Panc1 (cell line): ENCODE measurements around the gene COX5A. TPM values are rescaled to one million over a fixed set of nuclear protein-coding genes. Genes with fewer than 3 reads are reported as not detected.
A peak's percentile ranks its signal among the peaks of the same experiment; 100 is the strongest.
"Not testable (repeated sequence)": the region's sequence is repeated elsewhere in the genome, so short reads cannot be mapped to it uniquely, and the experiment has no call there.

Experiments used
- ATAC-seq: fragments of 200-7000 bp; cut with Tn5 transposase; 2 replicates; pipeline ENCODE4 v1.9.1; 2020; ENCODE audit warnings: mild to moderate bottlenecking, moderate library complexity
- BruUV-seq: library from RNA; stranded (reverse); fragments of 400-500 nt; replicated peaks from 2 replicates; lab custom pipeline; 2021; lab: Mats Ljungman, UMichigan
- CTCF ChIA-PET: fragments of 300-600 bp; sonication (Branson Sonifier 250); formaldehyde crosslinking; loops from one replicate; lab custom pipeline; 2022; ENCODE audit warnings: antibody characterized with exemption; lab: Charles Lee
- POLR2A ChIA-PET: fragments of 300-600 bp; sonication (Branson Sonifier 250); formaldehyde crosslinking; loops from one replicate; lab custom pipeline; 2022; ENCODE audit warnings: antibody characterized with exemption; lab: Charles Lee
- DNase-seq: peaks from one replicate; pipeline ENCODE4 v3.0.0-alpha.2; 2010; ENCODE audit warnings: low read depth, low spot score
- H3K27ac ChIP-seq: 2 replicates; pipeline ENCODE4 v1.5.1; 2011; ENCODE audit warnings: mild to moderate bottlenecking, low read length, inconsistent platforms
- H3K27me3 ChIP-seq: fragments of 200-500 bp; sonication (Bioruptor generic); 2 replicates; pipeline ENCODE4 v1.6.0; 2014; ENCODE audit warnings: low read length, inconsistent platforms; ENCODE audit not compliant: control insufficient read depth, insufficient read depth
- H3K36me3 ChIP-seq: fragments of 200-500 bp; sonication (Bioruptor generic); 2 replicates; pipeline ENCODE4 v1.5.1; 2014; ENCODE audit warnings: inconsistent platforms, mild to moderate bottlenecking, low read length, moderate library complexity; ENCODE audit not compliant: control insufficient read depth, insufficient read depth
- H3K4me1 ChIP-seq: 2 replicates; pipeline ENCODE4 v1.5.1; 2011; ENCODE audit warnings: inconsistent platforms, mild to moderate bottlenecking, low read length, moderate library complexity; ENCODE audit not compliant: control insufficient read depth, insufficient read depth
- H3K4me3 ChIP-seq, 2 experiments: 2 replicates each; pipeline ENCODE4 v1.5.1; 2011 to 2012; ENCODE audit warnings: low read depth in 2 of 2, low read length in 2 of 2, mild to moderate bottlenecking in 2 of 2, inconsistent platforms in 1 of 2, moderate library complexity in 1 of 2
- H3K9me3 ChIP-seq: fragments of 200-500 bp; sonication (Bioruptor generic); 2 replicates; pipeline ENCODE4 v1.5.1; 2014; ENCODE audit warnings: low read depth, mild to moderate bottlenecking, inconsistent platforms, low read length, moderate library complexity; ENCODE audit not compliant: control insufficient read depth, insufficient read depth
- POLR2AphosphoS5 ChIP-seq: IDR thresholded peaks from 2 replicates; pipeline ENCODE4 v1.6.1; 2012; ENCODE audit warnings: mild to moderate bottlenecking, low read depth, low read length, moderate library complexity
- SIN3A ChIP-seq: IDR thresholded peaks from 2 replicates; pipeline ENCODE4 v1.6.1; 2012; ENCODE audit warnings: low read depth, mild to moderate bottlenecking, low read length, moderate library complexity, borderline replicate concordance; ENCODE audit not compliant: insufficient read depth
- TCF7L2 ChIP-seq: IDR thresholded peaks from 2 replicates; pipeline ENCODE4 v1.6.1; 2011; ENCODE audit warnings: mild to moderate bottlenecking, low read depth, low read length, inconsistent platforms
- in situ Hi-C: cut with HindIII; loops from 2 replicates; pipeline ENCODE4 v1.10.0; 2016; ENCODE audit warnings: low sequenced_read_pairs, low pct_unique_long_range_greater_than_20kb
- intact Hi-C: fragments of 100-400 bp; cut with micrococcal nuclease; formaldehyde crosslinking; loops from one replicate; pipeline ENCODE4 v1.10.0; 2022; ENCODE audit not compliant: unreplicated experiment
- total RNA-seq: library from RNA; stranded (reverse); gene quantifications from one replicate; pipeline ENCODE4 v1.2.1, GENCODE V29; 2021; ENCODE audit not compliant: unreplicated experiment
- TF ChIP-seq, protein P1 (sequence below): fragments of 450-650 bp; IDR thresholded peaks from 2 replicates; pipeline ENCODE4 v1.5.1; 2017; ENCODE audit warnings: mild to moderate bottlenecking
- TF ChIP-seq, protein P2 (sequence below), 2 experiments: IDR thresholded peaks; 2 replicates each; pipeline ENCODE4 v1.6.1; 2011 to 2012; ENCODE audit warnings: low read depth in 2 of 2, control low read depth in 1 of 2, low read length in 1 of 2, mild to moderate bottlenecking in 1 of 2, moderate library complexity in 1 of 2; ENCODE audit not compliant: insufficient read depth in 1 of 2

COX5A gene
- total RNA-seq, 1 experiment from 2014 or later, result 353 TPM

DNA sequence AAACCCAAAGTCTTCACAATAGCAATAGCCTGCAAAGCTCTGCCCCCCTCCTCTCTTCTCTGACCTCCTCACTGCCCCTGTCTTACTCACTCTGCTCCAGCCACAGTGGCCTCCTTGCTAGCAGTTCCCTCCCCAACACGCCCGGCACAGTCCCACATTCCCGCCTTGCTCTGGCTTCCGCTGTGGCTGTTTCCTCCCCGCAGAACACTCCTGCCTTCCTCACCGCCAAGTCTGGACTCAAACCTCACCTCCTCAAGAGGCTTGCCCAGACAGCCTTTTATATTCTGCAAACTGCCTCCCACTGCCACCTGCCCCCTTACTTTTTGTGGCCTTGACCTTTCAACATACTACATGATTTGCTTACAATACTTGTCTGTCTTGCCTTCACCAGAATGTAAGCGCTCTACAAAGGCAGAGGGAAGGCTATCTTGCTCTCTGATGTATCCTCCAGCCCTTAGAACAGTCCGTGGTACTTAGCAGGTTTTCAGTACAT lies 48.4 kb downstream of the COX5A start:
- H3K36me3 ChIP-seq, result no peaks in the 10 kb centered on the region; the same call in 1 of the 2 replicates
- no TSS peak for BruUV-seq
- intact Hi-C loops, result no loop called here
- H3K4me1 ChIP-seq, result peaks cover 9% of the 10 kb centered on the region
- no peaks in the 10 kb centered on the region for H3K9me3 ChIP-seq
- H3K27me3 ChIP-seq, result no peaks in the 10 kb centered on the region
- POLR2A ChIA-PET, result no interaction called here
- in situ Hi-C loops, result no loop called here
- DNase-seq (no peak), ATAC-seq (peak; percentile 52)
- peak overlapping the region; percentile 91 to 95 for H3K4me3 ChIP-seq
- CTCF ChIA-PET, result no interaction called here
- peak overlapping the region; percentile 84 for H3K27ac ChIP-seq
- no peak for TF ChIP-seq POLR2AphosphoS5
- TF ChIP-seq SIN3A, result no peak
- TF ChIP-seq, protein P1, sequence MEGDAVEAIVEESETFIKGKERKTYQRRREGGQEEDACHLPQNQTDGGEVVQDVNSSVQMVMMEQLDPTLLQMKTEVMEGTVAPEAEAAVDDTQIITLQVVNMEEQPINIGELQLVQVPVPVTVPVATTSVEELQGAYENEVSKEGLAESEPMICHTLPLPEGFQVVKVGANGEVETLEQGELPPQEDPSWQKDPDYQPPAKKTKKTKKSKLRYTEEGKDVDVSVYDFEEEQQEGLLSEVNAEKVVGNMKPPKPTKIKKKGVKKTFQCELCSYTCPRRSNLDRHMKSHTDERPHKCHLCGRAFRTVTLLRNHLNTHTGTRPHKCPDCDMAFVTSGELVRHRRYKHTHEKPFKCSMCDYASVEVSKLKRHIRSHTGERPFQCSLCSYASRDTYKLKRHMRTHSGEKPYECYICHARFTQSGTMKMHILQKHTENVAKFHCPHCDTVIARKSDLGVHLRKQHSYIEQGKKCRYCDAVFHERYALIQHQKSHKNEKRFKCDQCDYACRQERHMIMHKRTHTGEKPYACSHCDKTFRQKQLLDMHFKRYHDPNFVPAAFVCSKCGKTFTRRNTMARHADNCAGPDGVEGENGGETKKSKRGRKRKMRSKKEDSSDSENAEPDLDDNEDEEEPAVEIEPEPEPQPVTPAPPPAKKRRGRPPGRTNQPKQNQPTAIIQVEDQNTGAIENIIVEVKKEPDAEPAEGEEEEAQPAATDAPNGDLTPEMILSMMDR, result no peak
- TF ChIP-seq, protein P2, sequence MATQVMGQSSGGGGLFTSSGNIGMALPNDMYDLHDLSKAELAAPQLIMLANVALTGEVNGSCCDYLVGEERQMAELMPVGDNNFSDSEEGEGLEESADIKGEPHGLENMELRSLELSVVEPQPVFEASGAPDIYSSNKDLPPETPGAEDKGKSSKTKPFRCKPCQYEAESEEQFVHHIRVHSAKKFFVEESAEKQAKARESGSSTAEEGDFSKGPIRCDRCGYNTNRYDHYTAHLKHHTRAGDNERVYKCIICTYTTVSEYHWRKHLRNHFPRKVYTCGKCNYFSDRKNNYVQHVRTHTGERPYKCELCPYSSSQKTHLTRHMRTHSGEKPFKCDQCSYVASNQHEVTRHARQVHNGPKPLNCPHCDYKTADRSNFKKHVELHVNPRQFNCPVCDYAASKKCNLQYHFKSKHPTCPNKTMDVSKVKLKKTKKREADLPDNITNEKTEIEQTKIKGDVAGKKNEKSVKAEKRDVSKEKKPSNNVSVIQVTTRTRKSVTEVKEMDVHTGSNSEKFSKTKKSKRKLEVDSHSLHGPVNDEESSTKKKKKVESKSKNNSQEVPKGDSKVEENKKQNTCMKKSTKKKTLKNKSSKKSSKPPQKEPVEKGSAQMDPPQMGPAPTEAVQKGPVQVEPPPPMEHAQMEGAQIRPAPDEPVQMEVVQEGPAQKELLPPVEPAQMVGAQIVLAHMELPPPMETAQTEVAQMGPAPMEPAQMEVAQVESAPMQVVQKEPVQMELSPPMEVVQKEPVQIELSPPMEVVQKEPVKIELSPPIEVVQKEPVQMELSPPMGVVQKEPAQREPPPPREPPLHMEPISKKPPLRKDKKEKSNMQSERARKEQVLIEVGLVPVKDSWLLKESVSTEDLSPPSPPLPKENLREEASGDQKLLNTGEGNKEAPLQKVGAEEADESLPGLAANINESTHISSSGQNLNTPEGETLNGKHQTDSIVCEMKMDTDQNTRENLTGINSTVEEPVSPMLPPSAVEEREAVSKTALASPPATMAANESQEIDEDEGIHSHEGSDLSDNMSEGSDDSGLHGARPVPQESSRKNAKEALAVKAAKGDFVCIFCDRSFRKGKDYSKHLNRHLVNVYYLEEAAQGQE (IDR thresholded peaks at IDR 0.05; ENCODE audit: insufficient read depth in 1 of 2, low read depth in 2 of 2, low read length in 1 of 2), result no peak
- no peak for TF ChIP-seq TCF7L2

DNA sequence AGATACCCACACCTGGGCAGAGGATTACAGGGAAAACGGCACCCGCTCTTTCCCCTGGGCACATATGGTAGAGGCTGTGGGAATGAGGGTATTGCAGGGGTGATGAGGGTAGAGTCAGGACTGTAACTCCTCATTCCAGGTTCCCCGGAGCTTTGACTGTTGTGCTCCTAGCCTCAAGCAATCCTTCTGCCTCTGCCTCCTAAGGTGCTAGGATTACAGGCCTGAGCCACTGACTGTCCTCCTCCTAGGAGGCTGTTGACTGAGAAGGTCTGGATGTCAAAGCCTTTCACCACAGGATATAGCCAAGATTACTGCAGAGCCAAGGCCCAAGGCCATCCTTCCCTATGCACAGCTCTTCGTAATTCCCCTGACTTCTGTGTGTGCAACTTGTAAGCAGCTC lies 49.2 kb downstream of the COX5A start:
- no TSS peak for BruUV-seq
- in situ Hi-C loops, result no loop called here
- ChIA-PET POLR2A (no interaction called here), CTCF (interaction anchor here (0.5 kb wide), 1 partner anchor 27 kb away, joined by 12 read pairs; no protein-coding TSS in a partner anchor)
- no peaks in the 10 kb centered on the region for H3K27me3 ChIP-seq
- H3K4me1 ChIP-seq, result peaks cover 9% of the 10 kb centered on the region
- DNase-seq (no peak), ATAC-seq (no peak)
- H3K36me3 ChIP-seq, result no peaks in the 10 kb centered on the region; the same call in 1 of the 2 replicates
- intact Hi-C loops, result no loop called here
- H3K27ac ChIP-seq, result no peak overlapping the region
- H3K4me3 ChIP-seq, result no peak overlapping the region
- H3K9me3 ChIP-seq, result no peaks in the 10 kb centered on the region
- no peak for TF ChIP-seq SIN3A
- TF ChIP-seq TCF7L2, result no peak
- TF ChIP-seq POLR2AphosphoS5, result no peak
- TF ChIP-seq, protein P1, result no peak
- TF ChIP-seq, protein P2 (IDR thresholded peaks at IDR 0.05; ENCODE audit: insufficient read depth in 1 of 2, low read depth in 2 of 2, low read length in 1 of 2), result no peak

DNA sequence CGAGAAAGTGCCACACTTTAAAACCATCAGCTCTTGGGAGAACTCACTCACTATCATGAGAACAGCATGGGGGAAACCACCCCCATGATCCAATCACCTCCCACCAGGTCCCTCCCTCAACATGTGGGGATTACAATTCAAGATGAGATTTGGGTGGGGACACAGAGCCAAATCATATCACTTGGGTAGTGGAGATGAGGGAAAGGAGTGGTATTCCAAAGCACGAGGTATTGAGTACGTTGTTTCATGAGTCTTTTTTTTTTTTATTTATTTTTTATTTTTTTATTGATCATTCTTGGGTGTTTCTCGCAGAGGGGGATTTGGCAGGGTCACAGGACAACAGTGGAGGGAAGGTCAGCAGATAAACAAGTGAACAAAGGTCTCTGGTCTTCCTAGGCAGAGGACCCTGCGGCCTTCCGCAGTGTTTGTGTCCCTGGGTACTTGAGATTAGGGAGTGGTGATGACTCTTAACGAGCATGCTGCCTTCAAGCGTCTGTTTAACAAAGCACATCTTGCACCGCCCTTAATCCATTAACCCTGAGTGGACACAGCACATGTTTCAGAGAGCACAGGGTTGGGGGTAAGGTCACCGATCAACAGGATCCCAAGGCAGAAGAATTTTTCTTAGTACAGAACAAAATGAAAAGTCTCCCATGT lies 50.2 kb downstream of the COX5A start:
- H3K9me3 ChIP-seq, POLR2A ChIA-PET, intact Hi-C loops, CTCF ChIA-PET, BruUV-seq, H3K4me3 ChIP-seq, H3K27me3 ChIP-seq, H3K27ac ChIP-seq, ATAC-seq, H3K4me1 ChIP-seq, H3K36me3 ChIP-seq, DNase-seq, in situ Hi-C loops: not testable (repeated sequence)
